ENCODE measurements around the gene TMPRSS3. TPM values are rescaled to one million over a fixed set of nuclear protein-coding genes. Genes with fewer than 3 reads are reported as not detected.
A peak's percentile ranks its signal among the peaks of the same experiment; 100 is the strongest.

The TMPRSS3 gene
- total and polyA plus RNA-seq, 2 of the 13 experiments (the other 11 are each of a cell fraction or from before 2014, with no cell fraction given): 2.8 to 16.9 TPM

DNA sequence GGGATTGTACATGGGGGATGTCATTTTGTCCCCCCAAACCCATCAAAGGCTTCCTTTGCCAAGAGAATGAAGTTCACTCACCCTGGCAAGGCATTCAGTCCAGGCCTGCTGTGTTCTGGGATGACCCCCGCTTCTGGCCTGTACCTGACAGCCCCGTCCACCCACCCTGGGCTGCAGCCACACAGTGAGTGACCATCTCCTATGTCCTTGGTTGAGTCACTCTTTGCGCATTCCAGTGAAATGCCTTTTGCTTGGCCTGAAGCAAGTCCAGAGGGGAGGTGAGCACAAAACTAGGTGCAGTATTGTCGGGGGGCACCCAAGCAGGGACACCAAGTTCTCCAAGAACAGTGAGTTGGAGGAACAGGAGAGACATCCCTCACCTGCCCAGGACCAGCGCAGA is 10.2 kb downstream of the TMPRSS3 start (continued):
- TF ChIP-seq, protein P1, sequence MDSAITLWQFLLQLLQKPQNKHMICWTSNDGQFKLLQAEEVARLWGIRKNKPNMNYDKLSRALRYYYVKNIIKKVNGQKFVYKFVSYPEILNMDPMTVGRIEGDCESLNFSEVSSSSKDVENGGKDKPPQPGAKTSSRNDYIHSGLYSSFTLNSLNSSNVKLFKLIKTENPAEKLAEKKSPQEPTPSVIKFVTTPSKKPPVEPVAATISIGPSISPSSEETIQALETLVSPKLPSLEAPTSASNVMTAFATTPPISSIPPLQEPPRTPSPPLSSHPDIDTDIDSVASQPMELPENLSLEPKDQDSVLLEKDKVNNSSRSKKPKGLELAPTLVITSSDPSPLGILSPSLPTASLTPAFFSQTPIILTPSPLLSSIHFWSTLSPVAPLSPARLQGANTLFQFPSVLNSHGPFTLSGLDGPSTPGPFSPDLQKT (CRISPR knock-in tag; IDR thresholded peaks at IDR 0.05; ENCODE audit: borderline replicate concordance): no peak
- TF ChIP-seq ZNF296 (CRISPR knock-in tag; conservative IDR thresholded peaks at IDR 0.05): no peak
- 0 out of 2 replicates have a peak, but pooled peaks have one; percentile 1 for TF ChIP-seq IRF2 (CRISPR knock-in tag; IDR thresholded peaks at IDR 0.05)
- TF ChIP-seq FOSL2 (CRISPR knock-in tag; IDR thresholded peaks at IDR 0.05): peak; percentile 87
- TF ChIP-seq ZNF496 (CRISPR knock-in tag; IDR thresholded peaks at IDR 0.05; ENCODE audit: insufficient replicate concordance): no peak
- TF ChIP-seq ZNF670 (CRISPR knock-in tag; IDR thresholded peaks at IDR 0.05; ENCODE audit: borderline replicate concordance): peak; percentile 31; the same call in 1 of the 2 replicates
- 0 out of 2 replicates have a peak, but pooled peaks have one; percentile 3 for TF ChIP-seq SPEN (CRISPR knock-in tag; IDR thresholded peaks at IDR 0.05; ENCODE audit: low read depth)
- TF ChIP-seq TEAD3 (CRISPR knock-in tag; optimal IDR thresholded peaks at IDR 0.05; ENCODE audit: borderline replicate concordance): peak; percentile 27
- TF ChIP-seq ZNF468 (CRISPR knock-in tag; IDR thresholded peaks at IDR 0.05): no peak
- TF ChIP-seq, protein P2, sequence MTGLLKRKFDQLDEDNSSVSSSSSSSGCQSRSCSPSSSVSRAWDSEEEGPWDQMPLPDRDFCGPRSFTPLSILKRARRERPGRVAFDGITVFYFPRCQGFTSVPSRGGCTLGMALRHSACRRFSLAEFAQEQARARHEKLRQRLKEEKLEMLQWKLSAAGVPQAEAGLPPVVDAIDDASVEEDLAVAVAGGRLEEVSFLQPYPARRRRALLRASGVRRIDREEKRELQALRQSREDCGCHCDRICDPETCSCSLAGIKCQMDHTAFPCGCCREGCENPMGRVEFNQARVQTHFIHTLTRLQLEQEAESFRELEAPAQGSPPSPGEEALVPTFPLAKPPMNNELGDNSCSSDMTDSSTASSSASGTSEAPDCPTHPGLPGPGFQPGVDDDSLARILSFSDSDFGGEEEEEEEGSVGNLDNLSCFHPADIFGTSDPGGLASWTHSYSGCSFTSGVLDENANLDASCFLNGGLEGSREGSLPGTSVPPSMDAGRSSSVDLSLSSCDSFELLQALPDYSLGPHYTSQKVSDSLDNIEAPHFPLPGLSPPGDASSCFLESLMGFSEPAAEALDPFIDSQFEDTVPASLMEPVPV (CRISPR knock-in tag; IDR thresholded peaks at IDR 0.05): peak; percentile 47; the same call in 1 of the 2 replicates
- no peak for TF ChIP-seq FOSL1 (CRISPR knock-in tag; IDR thresholded peaks at IDR 0.05; ENCODE audit: borderline replicate concordance)
- no peak for TF ChIP-seq ZNF772 (CRISPR knock-in tag; IDR thresholded peaks at IDR 0.05)
- TF ChIP-seq, protein P3, sequence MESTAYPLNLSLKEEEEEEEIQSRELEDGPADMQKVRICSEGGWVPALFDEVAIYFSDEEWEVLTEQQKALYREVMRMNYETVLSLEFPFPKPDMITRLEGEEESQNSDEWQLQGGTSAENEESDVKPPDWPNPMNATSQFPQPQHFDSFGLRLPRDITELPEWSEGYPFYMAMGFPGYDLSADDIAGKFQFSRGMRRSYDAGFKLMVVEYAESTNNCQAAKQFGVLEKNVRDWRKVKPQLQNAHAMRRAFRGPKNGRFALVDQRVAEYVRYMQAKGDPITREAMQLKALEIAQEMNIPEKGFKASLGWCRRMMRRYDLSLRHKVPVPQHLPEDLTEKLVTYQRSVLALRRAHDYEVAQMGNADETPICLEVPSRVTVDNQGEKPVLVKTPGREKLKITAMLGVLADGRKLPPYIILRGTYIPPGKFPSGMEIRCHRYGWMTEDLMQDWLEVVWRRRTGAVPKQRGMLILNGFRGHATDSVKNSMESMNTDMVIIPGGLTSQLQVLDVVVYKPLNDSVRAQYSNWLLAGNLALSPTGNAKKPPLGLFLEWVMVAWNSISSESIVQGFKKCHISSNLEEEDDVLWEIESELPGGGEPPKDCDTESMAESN (CRISPR knock-in tag; conservative IDR thresholded peaks at IDR 0.05): no peak
- no peak for TF ChIP-seq ZSCAN9 (CRISPR knock-in tag; IDR thresholded peaks at IDR 0.05; ENCODE audit: borderline replicate concordance)
- no peak for TF ChIP-seq HNF4A (CRISPR knock-in tag; IDR thresholded peaks at IDR 0.05)
- peak; percentile 11; the same call in 1 of the 2 replicates for TF ChIP-seq CCDC6 (CRISPR knock-in tag; IDR thresholded peaks at IDR 0.05)
- TF ChIP-seq ZNF563 (CRISPR knock-in tag; IDR thresholded peaks at IDR 0.05): peak; percentile 7; the same call in 1 of the 2 replicates
- no peak for TF ChIP-seq NFIB (CRISPR knock-in tag; IDR thresholded peaks at IDR 0.05; ENCODE audit: borderline replicate concordance)
- TF ChIP-seq RFX5 (IDR thresholded peaks at IDR 0.05; ENCODE audit: low read depth, low read length): no peak
- TF ChIP-seq, protein P4, sequence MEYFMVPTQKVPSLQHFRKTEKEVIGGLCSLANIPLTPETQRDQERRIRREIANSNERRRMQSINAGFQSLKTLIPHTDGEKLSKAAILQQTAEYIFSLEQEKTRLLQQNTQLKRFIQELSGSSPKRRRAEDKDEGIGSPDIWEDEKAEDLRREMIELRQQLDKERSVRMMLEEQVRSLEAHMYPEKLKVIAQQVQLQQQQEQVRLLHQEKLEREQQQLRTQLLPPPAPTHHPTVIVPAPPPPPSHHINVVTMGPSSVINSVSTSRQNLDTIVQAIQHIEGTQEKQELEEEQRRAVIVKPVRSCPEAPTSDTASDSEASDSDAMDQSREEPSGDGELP (IDR thresholded peaks at IDR 0.05; ENCODE audit: borderline replicate concordance, low read depth): no peak
- TF ChIP-seq, protein P5, sequence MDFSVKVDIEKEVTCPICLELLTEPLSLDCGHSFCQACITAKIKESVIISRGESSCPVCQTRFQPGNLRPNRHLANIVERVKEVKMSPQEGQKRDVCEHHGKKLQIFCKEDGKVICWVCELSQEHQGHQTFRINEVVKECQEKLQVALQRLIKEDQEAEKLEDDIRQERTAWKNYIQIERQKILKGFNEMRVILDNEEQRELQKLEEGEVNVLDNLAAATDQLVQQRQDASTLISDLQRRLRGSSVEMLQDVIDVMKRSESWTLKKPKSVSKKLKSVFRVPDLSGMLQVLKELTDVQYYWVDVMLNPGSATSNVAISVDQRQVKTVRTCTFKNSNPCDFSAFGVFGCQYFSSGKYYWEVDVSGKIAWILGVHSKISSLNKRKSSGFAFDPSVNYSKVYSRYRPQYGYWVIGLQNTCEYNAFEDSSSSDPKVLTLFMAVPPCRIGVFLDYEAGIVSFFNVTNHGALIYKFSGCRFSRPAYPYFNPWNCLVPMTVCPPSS (IDR thresholded peaks at IDR 0.05): no peak
- 0 out of 2 replicates have a peak, but pooled peaks have one; percentile 32 for TF ChIP-seq ZNF274 (CRISPR knock-in tag; IDR thresholded peaks at IDR 0.05)
- no peak for TF ChIP-seq POLR2AphosphoS2 (IDR thresholded peaks at IDR 0.05; ENCODE audit: low read depth, low read length)
- TF ChIP-seq ZNF333 (CRISPR knock-in tag; IDR thresholded peaks at IDR 0.05; ENCODE audit: borderline replicate concordance): no peak
- no peak for TF ChIP-seq ZNF768 (CRISPR knock-in tag; IDR thresholded peaks at IDR 0.05)
- TF ChIP-seq EED (CRISPR knock-in tag; IDR thresholded peaks at IDR 0.05): peak; percentile 48; the same call in 1 of the 2 replicates

Data from HepG2 (cell line).